ENCODE data around the gene MEGF8.

MEGF8 gene

DNA sequence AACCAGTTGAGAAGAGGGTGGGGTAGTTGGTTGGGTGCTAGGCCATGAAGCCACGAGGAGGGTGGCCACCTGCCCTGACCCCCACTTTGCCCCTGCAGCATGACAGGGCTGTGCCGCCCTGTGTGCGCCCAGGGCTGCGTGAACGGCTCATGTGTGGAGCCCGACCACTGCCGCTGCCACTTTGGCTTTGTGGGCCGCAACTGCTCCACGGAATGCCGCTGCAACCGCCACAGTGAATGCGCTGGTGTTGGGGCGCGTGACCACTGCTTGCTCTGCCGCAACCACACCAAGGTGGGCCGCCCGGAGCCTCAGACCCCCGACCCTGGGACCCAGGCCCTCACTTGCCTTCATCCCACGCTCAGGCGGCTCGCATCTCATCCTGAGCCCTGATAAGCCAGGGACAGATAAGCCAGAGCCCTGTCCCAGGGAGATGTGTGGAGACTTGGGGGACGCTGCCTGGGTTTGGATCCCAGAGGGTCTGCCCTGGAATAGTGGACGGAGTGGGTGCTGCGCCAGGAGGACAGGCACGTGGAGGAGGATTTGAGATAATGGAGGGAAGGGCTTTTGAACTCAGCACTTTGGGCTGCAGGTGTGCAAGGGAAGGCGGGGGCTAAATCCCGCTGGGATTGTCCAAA lies 44.1 kb downstream of the MEGF8 start:
- TF ChIP-seq, protein P1, sequence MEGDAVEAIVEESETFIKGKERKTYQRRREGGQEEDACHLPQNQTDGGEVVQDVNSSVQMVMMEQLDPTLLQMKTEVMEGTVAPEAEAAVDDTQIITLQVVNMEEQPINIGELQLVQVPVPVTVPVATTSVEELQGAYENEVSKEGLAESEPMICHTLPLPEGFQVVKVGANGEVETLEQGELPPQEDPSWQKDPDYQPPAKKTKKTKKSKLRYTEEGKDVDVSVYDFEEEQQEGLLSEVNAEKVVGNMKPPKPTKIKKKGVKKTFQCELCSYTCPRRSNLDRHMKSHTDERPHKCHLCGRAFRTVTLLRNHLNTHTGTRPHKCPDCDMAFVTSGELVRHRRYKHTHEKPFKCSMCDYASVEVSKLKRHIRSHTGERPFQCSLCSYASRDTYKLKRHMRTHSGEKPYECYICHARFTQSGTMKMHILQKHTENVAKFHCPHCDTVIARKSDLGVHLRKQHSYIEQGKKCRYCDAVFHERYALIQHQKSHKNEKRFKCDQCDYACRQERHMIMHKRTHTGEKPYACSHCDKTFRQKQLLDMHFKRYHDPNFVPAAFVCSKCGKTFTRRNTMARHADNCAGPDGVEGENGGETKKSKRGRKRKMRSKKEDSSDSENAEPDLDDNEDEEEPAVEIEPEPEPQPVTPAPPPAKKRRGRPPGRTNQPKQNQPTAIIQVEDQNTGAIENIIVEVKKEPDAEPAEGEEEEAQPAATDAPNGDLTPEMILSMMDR (IDR thresholded peaks at IDR 0.05), result no peak

DNA sequence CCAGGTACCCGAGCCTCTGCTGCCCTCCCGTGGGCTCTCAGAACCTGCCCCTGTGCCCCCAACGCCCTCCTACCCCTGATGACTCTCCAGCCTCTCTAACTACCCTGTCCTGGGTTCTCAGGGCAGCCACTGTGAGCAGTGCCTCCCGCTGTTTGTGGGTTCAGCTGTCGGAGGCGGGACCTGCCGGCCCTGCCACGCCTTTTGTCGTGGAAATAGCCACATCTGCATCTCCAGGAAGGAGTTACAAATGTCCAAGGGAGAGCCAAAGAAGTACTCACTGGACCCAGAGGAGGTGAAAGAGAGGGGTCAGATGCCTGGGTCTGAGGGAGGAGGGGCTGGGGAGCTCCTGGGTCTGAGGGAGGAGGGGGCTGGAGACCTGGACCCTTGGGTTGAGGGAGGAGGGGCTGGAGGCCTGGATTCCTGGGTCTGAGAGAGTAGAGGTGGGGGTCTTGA lies 44.7 kb downstream of the MEGF8 start:
- TF ChIP-seq, protein P1 (IDR thresholded peaks at IDR 0.05), result no peak

DNA sequence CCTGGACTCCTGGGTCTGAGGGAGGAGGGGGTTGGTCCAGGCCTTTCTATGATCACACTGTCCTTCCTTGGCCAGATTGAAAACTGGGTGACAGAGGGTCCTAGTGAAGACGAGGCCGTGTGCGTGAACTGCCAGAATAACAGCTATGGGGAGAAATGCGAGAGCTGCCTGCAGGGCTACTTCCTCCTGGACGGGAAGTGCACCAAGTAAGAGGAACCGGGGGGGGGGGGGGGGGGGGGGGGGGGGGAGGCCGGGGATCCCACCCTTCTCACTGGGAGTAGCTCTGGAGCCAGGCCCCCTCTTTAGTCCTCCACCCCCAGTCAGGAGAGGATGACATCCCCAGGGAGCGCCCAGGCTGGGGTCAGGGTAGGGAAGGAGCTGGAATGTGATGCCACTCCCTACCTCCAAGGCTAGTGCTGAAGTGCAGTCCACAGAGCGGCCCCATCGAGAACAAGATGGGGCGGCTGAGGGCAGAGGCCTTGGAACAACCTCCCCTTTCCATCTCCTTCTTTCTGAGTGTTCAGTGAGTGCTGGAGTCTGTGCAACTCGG lies 45.3 kb downstream of the MEGF8 start:
- TF ChIP-seq, protein P1 (IDR thresholded peaks at IDR 0.05), result no peak

DNA sequence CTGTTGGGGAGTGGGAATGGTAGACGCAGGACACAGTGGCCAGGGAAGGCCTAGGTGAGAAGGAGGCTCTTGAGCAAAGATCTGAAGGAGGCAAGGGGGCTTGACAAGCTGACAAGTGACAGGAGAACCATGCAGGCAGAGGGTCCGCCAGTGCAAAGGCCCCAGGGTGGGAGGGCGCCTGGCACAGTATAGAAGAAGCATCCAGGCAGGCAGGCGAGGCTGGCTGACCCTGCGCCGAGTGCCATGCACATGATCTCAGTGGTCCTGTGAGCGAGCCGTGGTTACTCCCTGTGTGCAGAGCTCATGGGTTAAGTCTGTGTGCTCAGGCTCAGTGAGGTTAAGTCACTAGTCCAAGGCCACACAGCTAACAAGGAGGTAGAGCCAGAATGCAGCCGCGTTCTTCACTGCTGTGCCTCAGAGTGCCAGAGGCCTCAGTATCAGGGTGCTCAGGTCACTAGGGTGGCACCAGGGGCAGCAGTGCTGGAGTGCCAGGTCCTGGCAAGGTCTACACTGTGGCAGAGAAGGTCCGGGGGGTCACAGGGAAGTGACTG lies 49.5 kb downstream of the MEGF8 start:
- TF ChIP-seq, protein P1 (IDR thresholded peaks at IDR 0.05), result no peak

DNA sequence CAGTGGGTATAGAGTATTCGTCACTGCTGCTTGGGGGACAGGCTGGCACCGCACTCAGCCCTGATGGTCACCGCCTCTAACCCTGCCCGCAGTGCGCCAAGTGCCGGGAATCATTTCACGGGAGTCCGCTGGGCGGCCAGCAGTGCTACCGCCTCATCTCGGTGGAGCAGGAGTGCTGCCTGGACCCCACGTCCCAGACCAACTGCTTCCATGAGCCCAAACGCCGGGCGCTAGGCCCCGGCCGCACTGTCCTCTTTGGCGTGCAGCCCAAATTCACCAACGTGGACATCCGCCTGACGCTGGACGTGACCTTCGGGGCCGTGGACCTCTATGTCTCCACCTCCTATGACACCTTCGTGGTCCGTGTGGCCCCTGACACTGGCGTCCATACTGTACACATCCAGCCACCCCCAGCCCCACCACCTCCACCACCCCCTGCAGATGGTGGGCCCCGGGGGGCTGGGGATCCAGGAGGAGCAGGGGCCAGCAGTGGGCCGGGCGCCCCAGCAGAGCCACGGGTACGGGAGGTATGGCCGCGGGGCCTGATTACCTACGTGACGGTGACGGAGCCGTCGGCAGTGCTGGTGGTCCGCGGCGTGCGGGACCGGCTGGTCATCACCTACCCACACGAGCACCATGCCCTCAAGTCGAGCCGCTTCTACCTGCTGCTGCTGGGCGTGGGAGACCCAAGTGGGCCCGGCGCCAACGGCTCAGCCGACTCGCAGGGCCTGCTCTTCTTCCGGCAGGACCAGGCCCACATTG lies 50.2 kb downstream of the MEGF8 start:
- TF ChIP-seq, protein P1 (IDR thresholded peaks at IDR 0.05), result no peak

DNA sequence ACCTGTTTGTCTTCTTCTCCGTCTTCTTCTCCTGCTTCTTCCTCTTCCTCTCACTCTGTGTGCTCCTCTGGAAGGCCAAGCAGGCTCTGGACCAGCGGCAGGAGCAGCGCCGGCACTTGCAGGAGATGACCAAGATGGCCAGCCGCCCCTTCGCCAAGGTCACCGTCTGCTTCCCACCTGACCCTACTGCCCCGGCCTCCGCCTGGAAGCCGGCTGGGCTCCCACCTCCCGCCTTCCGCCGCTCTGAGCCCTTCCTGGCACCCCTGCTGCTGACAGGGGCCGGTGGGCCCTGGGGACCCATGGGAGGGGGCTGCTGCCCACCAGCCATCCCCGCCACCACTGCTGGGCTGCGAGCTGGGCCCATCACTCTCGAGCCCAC lies 50.7 kb downstream of the MEGF8 start:
- TF ChIP-seq, protein P1 (IDR thresholded peaks at IDR 0.05), result no peak

DNA sequence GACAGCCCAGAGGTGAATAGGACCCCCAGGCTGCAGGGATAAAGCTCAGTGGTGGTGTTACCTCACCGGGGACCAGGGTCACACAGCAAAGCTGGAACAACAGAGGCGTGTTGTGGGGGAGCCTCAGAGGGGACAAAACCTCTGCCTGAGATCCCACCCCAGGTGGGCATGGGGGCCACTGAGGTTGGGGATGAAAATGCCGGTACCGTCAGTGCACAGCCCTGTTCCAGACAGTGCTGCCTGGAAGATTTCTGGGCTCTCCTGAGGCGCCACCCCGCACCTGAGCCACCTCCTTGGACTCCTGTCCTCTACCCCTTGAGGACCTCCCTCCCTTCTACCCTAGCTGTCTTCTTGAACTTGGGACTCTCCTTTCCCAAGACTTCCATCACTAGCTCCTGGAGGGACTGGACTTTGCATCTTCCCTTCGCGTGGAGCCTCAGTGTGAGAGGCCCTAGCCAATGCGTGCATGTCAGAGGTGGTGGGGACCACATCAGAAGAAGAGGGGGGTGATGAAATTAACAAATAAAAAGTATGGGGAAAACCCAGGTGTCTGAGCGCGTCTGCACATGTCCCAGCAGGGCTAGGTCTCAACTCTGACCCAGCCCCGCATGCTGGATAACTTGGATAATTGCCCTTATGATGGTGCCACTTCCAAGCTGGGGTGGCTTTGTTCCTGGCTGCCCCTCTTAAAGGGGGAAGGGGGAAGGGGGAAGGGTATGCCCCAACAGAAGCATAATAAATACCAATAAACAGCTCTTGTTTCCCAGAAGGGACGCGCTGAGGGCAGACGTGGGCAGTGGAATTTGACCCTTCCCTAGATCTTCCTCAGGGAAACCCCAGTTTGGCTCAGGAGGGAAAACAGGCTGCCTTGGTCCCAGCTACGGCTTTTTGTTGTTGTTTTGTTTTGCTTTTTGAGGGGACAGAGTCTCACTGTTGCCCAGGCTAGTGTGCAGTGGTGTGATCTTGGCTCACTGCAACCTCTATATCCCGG lies 53.1 kb downstream of the MEGF8 start:
- TF ChIP-seq, protein P1 (IDR thresholded peaks at IDR 0.05), result no peak

All from LNCAP (cell line).